Stimulated activated CD8-positive, alpha-beta memory T cell treated with anti-CD3 and anti-CD28 coated beads, Interleukin-15, amount 100 ng/mL, for 24 hours (primary cell): ENCODE measurements around the gene LY6G6F.

Source experiments
- DNase-seq: peaks from one replicate; pipeline ENCODE4 v3.0.0-alpha.2; 2020; ENCODE audit warnings: low read depth

Gene LY6G6F

GRCh38 chr6:31739639-31740396 is 33.2 kb downstream of the LY6G6F start, which contains the start of gene MSH5:
Gene MSH5 (plus strand): TSS chr6:31740005. CDS start chr6:31740467, 462 bp downstream.
- peak; percentile 94 for DNase-seq

- no peak for DNase-seq
Measured at GRCh38 chr6:31740397-31741223, 33.9 kb downstream of the LY6G6F start.

DNA sequence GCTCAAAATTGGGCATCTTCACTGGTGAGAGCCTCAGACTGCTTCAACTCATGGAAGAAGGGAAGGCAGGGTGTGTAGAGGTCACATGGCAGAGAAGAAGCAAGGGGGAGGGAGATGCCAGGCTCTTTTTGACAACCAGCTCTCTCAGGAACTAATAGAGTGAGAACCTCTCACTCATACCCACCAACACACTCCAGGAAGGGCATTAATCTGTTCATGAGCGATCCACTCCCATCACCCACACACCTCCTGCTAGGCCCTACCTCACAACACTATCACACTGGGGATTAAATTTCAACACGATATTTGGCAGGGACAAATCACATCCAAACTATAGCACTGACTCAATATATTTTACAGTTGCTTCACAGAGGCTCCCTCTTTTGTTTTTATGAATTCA is 35.1 kb downstream of the LY6G6F start:
- DNase-seq: no peak

- no peak for DNase-seq
Measured at GRCh38 chr6:31742894-31743293, 36.2 kb downstream of the LY6G6F start.

DNA sequence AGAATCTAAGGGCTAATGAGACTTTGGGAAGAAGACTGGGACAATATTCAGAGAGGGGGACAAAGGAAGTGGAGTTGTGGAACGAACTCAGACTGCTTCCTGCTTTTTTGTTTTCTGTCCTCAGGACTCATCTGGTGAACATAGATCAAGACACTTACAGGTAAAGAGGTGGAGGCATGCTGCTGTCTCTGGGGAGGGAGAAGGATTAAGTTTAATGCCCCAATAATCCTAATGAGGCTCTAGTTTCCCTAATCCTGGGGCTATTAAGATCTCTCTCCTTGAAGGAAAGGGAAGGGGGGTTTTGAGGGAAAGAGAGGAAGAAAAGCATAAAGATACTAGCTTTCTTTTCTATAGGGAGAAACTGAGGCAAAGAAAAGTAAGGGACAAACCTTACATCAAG is 37.8 kb downstream of the LY6G6F start:
- no peak for DNase-seq

DNA sequence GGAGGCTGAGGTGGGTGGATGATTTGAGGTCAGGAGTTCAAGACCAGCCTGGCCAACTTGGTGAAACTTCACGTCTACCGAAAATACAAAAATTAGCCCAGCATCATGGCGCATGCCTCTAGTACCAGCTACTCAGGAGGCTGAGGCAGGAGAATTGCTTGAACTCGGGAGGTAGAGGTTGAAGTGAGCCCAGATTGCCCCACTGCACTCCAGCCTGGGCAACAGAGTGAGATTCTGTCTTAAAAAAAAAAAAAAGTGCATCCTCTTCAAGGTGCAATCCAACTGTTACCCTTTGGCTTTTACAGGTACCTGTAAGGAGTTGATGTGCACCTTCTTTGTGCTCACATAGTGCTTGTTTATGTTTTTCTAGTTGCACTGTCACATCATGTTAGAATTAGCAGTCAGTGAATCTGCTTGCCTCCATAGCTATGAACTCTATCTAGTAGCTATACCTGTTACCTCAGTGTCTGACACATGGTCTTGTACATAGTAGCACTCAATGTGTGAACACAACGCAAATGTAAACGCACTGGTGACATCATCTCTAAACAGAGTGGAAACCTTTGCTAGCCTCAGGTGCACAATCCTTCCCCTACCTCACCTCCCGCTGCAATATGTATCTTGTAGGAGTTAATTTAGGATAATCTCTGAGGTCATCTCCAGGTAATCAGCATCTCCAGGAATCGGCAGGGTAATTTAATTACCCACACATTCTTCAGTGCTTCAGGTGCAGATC is 42.8 kb downstream of the LY6G6F start:
- no peak for DNase-seq

GRCh38 chr6:31750411-31751022 is 43.9 kb downstream of the LY6G6F start:
- DNase-seq: no peak

GRCh38 chr6:31752739-31753319 is 46.2 kb downstream of the LY6G6F start:
- no peak for DNase-seq

GRCh38 chr6:31758281-31758680 is 51.6 kb downstream of the LY6G6F start:
- no peak for DNase-seq
